ENCODE data around the gene CRPPA.

GRCh38 chr7:16436306-16436705, 15.0 kb upstream of the CRPPA start:
- TF ChIP-seq CTCF (conservative IDR thresholded peaks at IDR 0.05 in 1 of 2, IDR thresholded peaks at IDR 0.05 in 1 of 2; ENCODE audit: extremely low read depth in 1 of 2, insufficient read depth in 1 of 2, low read depth in 1 of 2, low read length in 2 of 2) = no peak
- no peak for TF ChIP-seq EZH2 (IDR thresholded peaks at IDR 0.05; ENCODE audit: borderline replicate concordance, low read length)

All from mammary epithelial cell (primary cell).